ENCODE results near the gene PLSCR5. TPM values are rescaled to one million over a fixed set of nuclear protein-coding genes. Genes with fewer than 3 reads are reported as not detected.

PLSCR5 gene
- total RNA-seq, 1 donor: not detected

DNA sequence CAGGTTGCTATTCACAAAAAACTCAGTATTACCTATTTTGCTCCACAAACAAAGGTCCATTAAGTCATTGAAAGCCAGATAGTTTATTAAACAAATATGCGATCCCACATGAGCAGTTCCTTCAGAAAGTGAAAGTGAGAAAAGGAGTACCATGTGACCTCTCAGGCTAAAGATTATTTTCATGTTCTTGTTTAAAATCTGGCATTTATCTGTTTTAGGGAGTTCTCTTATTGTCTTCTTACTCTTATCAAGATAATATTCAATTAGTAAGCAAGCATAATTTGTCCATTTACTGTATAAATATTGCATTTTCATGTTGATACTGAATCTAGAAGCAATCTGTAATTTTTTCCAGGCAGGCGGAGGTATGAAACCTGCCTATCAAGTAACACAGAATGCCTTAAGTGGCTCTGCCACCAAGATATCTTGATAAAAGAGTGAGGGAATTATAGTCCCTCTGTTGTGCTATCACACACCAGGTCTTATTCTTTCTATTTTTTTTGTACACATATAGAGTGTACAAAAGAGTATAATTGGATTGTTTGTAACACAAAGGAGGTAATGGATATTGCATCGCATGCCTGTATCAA, 20.1 kb upstream of the PLSCR5 start:
- peaks cover 5% of the 10 kb centered on the region for H3K4me1 ChIP-seq (ENCODE audit: insufficient read depth, low read length)
- H3K9me3 ChIP-seq (ENCODE audit: low read depth, low read length): no peaks in the 10 kb centered on the region
- peak overlapping the region; percentile 27 for H3K4me3 ChIP-seq (ENCODE audit: insufficient read depth, low read length)
- H4K20me1 ChIP-seq (ENCODE audit: insufficient read depth, low read length): no peaks in the 10 kb centered on the region
- no peaks in the 10 kb centered on the region for H3K36me3 ChIP-seq (ENCODE audit: insufficient read depth, low read length)
- no peaks in the 10 kb centered on the region for H3K79me2 ChIP-seq (ENCODE audit: insufficient read depth, low read length)
- no peak for DNase-seq (ENCODE audit: insufficient read length, low spot score, missing footprints)
- H3K4me2 ChIP-seq (ENCODE audit: insufficient read depth, low read length): peak overlapping the region; percentile 70
- peak overlapping the region; percentile 90 for H2AFZ ChIP-seq (ENCODE audit: low read length)
- H3K27me3 ChIP-seq (ENCODE audit: insufficient read depth, low read length): no peaks in the 10 kb centered on the region
- TF ChIP-seq, protein P1, sequence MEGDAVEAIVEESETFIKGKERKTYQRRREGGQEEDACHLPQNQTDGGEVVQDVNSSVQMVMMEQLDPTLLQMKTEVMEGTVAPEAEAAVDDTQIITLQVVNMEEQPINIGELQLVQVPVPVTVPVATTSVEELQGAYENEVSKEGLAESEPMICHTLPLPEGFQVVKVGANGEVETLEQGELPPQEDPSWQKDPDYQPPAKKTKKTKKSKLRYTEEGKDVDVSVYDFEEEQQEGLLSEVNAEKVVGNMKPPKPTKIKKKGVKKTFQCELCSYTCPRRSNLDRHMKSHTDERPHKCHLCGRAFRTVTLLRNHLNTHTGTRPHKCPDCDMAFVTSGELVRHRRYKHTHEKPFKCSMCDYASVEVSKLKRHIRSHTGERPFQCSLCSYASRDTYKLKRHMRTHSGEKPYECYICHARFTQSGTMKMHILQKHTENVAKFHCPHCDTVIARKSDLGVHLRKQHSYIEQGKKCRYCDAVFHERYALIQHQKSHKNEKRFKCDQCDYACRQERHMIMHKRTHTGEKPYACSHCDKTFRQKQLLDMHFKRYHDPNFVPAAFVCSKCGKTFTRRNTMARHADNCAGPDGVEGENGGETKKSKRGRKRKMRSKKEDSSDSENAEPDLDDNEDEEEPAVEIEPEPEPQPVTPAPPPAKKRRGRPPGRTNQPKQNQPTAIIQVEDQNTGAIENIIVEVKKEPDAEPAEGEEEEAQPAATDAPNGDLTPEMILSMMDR (IDR thresholded peaks at IDR 0.05; ENCODE audit: extremely low read depth, low read depth, low read length): no peak
- no peak overlapping the region for H3K27ac ChIP-seq (ENCODE audit: low read depth, low read length)

DNA sequence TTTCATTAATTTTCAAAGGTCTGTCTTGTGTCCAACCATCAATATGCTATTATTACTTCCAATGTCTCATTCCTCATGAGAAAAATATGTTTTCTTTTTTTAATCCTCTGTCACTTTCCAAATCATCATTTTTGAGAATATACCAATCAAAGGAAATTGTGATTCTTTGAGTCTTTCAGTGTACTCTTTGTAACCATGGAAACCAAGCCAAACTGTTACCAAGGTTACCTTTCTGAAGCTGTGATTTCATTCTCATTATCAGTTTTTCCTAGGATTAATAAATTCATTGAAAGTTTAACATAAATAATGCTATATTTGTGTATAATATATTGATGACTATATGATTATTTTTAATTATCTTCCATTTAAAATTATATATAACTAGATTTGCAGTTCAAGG, 16.6 kb upstream of the PLSCR5 start:
- no peaks in the 10 kb centered on the region for H4K20me1 ChIP-seq (ENCODE audit: insufficient read depth, low read length)
- no peak overlapping the region for H2AFZ ChIP-seq (ENCODE audit: low read length)
- H3K27ac ChIP-seq (ENCODE audit: low read depth, low read length): no peak overlapping the region
- no peak overlapping the region for H3K4me2 ChIP-seq (ENCODE audit: insufficient read depth, low read length)
- peaks cover 5% of the 10 kb centered on the region for H3K4me1 ChIP-seq (ENCODE audit: insufficient read depth, low read length)
- TF ChIP-seq, protein P1 (IDR thresholded peaks at IDR 0.05; ENCODE audit: extremely low read depth, low read depth, low read length): no peak
- H3K27me3 ChIP-seq (ENCODE audit: insufficient read depth, low read length): peaks cover 3% of the 10 kb centered on the region
- H3K4me3 ChIP-seq (ENCODE audit: insufficient read depth, low read length): no peak overlapping the region
- no peaks in the 10 kb centered on the region for H3K79me2 ChIP-seq (ENCODE audit: insufficient read depth, low read length)
- no peak for DNase-seq (ENCODE audit: insufficient read length, low spot score, missing footprints)
- H3K9me3 ChIP-seq (ENCODE audit: low read depth, low read length): no peaks in the 10 kb centered on the region
- no peaks in the 10 kb centered on the region for H3K36me3 ChIP-seq (ENCODE audit: insufficient read depth, low read length)

DNA sequence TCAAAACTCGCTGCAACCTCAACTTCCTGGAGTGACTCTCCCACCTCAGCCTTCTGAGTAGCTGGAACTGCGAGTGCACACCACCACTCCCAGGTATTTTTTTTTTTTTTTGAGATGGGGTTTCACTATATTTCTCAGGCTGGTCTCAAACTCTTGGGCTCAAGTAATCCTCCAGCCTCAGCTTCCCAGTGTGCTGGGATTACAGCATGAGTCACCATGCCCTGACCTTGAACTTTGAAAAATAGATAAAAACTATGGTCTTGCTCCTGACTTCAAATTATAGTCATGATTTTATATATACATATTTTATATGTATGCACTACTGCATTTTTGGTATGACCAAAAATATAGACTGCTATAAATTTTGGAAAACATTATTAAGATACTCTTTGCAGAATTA, 6.9 kb upstream of the PLSCR5 start:
- Histone ChIP-seq H3K4me1 (ENCODE audit: insufficient read depth, low read length) (no peaks in the 10 kb centered on the region), H3K27me3 (ENCODE audit: insufficient read depth, low read length) (peaks cover 4% of the 10 kb centered on the region), H3K36me3 (ENCODE audit: insufficient read depth, low read length) (no peaks in the 10 kb centered on the region), H4K20me1 (ENCODE audit: insufficient read depth, low read length) (no peaks in the 10 kb centered on the region), H3K27ac (ENCODE audit: low read depth, low read length) (no peak overlapping the region), H3K4me3 (ENCODE audit: insufficient read depth, low read length) (no peak overlapping the region), H2AFZ (ENCODE audit: low read length) (no peak overlapping the region), H3K9me3 (ENCODE audit: low read depth, low read length) (no peaks in the 10 kb centered on the region), H3K79me2 (ENCODE audit: insufficient read depth, low read length) (no peaks in the 10 kb centered on the region), H3K4me2 (ENCODE audit: insufficient read depth, low read length) (no peak overlapping the region)
- DNase-seq (ENCODE audit: insufficient read length, low spot score, missing footprints): no peak
- TF ChIP-seq, protein P1 (IDR thresholded peaks at IDR 0.05; ENCODE audit: extremely low read depth, low read depth, low read length): no peak

DNA sequence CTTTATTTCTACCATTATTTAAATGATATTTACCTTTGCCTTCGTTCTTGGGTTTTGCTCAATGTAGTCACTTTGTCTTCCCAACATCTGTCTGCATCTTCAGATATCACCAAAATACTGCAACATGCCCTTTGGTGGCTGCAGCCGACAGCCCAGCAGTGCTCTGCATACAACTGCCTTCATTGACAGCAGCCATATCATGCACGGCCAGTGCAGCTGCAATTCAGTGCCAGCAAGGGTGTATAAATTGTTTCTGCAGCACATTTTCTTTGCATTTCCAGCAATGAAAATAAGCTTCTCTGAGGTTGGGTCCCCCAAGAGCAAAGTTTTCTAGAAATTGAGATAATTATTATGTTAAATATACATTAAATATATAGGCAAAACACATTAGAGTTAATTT, 6.0 kb upstream of the PLSCR5 start:
- no peak overlapping the region for H3K27ac ChIP-seq (ENCODE audit: low read depth, low read length)
- no peaks in the 10 kb centered on the region for H3K9me3 ChIP-seq (ENCODE audit: low read depth, low read length)
- DNase-seq (ENCODE audit: insufficient read length, low spot score, missing footprints): no peak
- no peaks in the 10 kb centered on the region for H3K36me3 ChIP-seq (ENCODE audit: insufficient read depth, low read length)
- no peaks in the 10 kb centered on the region for H3K79me2 ChIP-seq (ENCODE audit: insufficient read depth, low read length)
- no peaks in the 10 kb centered on the region for H4K20me1 ChIP-seq (ENCODE audit: insufficient read depth, low read length)
- no peak overlapping the region for H2AFZ ChIP-seq (ENCODE audit: low read length)
- TF ChIP-seq, protein P1 (IDR thresholded peaks at IDR 0.05; ENCODE audit: extremely low read depth, low read depth, low read length): no peak
- H3K4me1 ChIP-seq (ENCODE audit: insufficient read depth, low read length): no peaks in the 10 kb centered on the region
- peaks cover 4% of the 10 kb centered on the region for H3K27me3 ChIP-seq (ENCODE audit: insufficient read depth, low read length)
- H3K4me3 ChIP-seq (ENCODE audit: insufficient read depth, low read length): no peak overlapping the region
- H3K4me2 ChIP-seq (ENCODE audit: insufficient read depth, low read length): no peak overlapping the region

All from osteoblast (primary cell).